ENCODE data around the gene ADCYAP1R1. TPM values are rescaled to one million over a fixed set of nuclear protein-coding genes. Genes with fewer than 3 reads are reported as not detected.

The ADCYAP1R1 gene
- total RNA-seq, 1 experiment from 2014 or later = 0.12 TPM

DNA sequence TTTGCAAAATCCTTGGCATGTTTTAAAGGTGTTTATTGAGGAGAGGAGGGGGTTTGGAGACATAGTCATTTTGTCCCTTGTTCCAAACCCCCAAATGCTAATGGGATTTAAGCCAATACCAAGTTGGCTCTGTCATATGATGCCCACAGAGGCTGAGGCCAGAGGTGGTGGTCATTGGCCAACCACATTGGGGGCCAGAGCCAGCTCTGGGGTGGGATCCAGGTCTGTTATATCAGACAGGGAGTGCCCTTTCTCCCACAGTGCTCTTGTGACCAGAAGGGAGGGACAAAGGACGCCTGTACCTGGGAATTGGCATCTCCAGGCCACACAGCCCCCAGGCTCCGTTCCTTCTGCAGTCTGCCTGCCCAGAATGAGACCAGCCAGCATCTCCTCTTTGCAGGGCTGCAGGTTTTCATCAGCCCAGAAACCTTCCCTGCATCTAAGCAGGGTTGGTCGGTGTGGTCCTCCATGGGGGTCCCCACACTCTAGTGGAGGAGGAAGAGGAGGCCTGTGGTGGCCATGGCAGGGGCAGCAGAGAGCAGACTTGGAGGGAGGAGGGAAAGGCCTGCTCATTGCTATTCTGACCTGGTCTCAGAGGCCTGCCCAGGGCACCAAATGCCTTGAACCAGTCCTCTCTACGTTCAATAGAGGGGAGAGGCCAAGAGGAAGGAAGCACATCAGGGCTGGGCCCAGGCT, 17.9 kb downstream of the ADCYAP1R1 start:
- H3K27ac ChIP-seq (ENCODE audit: low read depth, low read length) = no peak overlapping the region
- H4K20me1 ChIP-seq (ENCODE audit: insufficient read depth) = no peaks in the 10 kb centered on the region
- H3K4me3 ChIP-seq (replicated peaks in 1 of 2; ENCODE audit: low read depth in 1 of 2, low read length in 2 of 2) = no peak overlapping the region
- no peak overlapping the region for H2AFZ ChIP-seq (ENCODE audit: low read depth, low read length, poor library complexity, severe bottlenecking)
- intact Hi-C loops (cut with micrococcal nuclease) = no loop called here
- no peak overlapping the region for H3K9ac ChIP-seq (ENCODE audit: low read length)
- ChIA-PET RAD21 (ENCODE audit: low non-redundant PET in 1 of 2, low total read pairs in 2 of 2, uncharacterized antibody in 2 of 2, unreplicated experiment in 2 of 2) (no interaction called here), POLR2A (no interaction called here), CTCF (no interaction called here)
- no peaks in the 10 kb centered on the region for H3K4me1 ChIP-seq (ENCODE audit: control insufficient read depth in 1 of 2, insufficient read depth in 2 of 2, low read length in 2 of 2)
- no peak overlapping the region for H3K4me2 ChIP-seq (ENCODE audit: low read length)
- no peak for TF ChIP-seq ELF1 (IDR thresholded peaks at IDR 0.05; ENCODE audit: borderline replicate concordance, low read depth)
- TF ChIP-seq ZNF274 (IDR thresholded peaks at IDR 0.05; ENCODE audit: low read depth, low read length) = no peak
- no peak for TF ChIP-seq POLR2AphosphoS5 (IDR thresholded peaks at IDR 0.05; ENCODE audit: low read depth, low read length)
- ATAC-seq = no peak
- no peaks in the 10 kb centered on the region for H3K9me2 ChIP-seq (ENCODE audit: insufficient read depth)
- BruUV-seq (replicated peaks) = no TSS peak
- H3K79me2 ChIP-seq (ENCODE audit: insufficient read depth, low read length) = no peaks in the 10 kb centered on the region
- no peaks in the 10 kb centered on the region for H3K9me3 ChIP-seq (ENCODE audit: control insufficient read depth in 1 of 2, insufficient read depth in 1 of 2, low read depth in 1 of 2, low read length in 2 of 2)
- H3K36me3 ChIP-seq (ENCODE audit: control insufficient read depth in 1 of 2, insufficient read depth in 2 of 2, low read length in 2 of 2) = no peaks in the 10 kb centered on the region
- no peak for DNase-seq (ENCODE audit: low read depth, low spot score)
- H3K27me3 ChIP-seq (ENCODE audit: insufficient read depth, low read length) = peaks cover 18% of the 10 kb centered on the region

- ChIA-PET RAD21 (ENCODE audit: low non-redundant PET in 1 of 2, low total read pairs in 2 of 2, uncharacterized antibody in 2 of 2, unreplicated experiment in 2 of 2) (no interaction called here), POLR2A (no interaction called here), CTCF (no interaction called here)
- intact Hi-C loops (cut with micrococcal nuclease) = no loop called here
- ATAC-seq (no peak), DNase-seq (ENCODE audit: low read depth, low spot score) (no peak)
- H3K9me2 ChIP-seq (ENCODE audit: insufficient read depth) = no peaks in the 10 kb centered on the region
- no peaks in the 10 kb centered on the region for H3K36me3 ChIP-seq (ENCODE audit: control insufficient read depth in 1 of 2, insufficient read depth in 2 of 2, low read length in 2 of 2)
- no peaks in the 10 kb centered on the region for H3K9me3 ChIP-seq (ENCODE audit: control insufficient read depth in 1 of 2, insufficient read depth in 1 of 2, low read depth in 1 of 2, low read length in 2 of 2)
- H2AFZ ChIP-seq (ENCODE audit: low read depth, low read length, poor library complexity, severe bottlenecking) = no peak overlapping the region
- H3K4me3 ChIP-seq (replicated peaks in 1 of 2; ENCODE audit: low read depth in 1 of 2, low read length in 2 of 2) = no peak overlapping the region
- BruUV-seq (replicated peaks) = no TSS peak
- no peak overlapping the region for H3K4me2 ChIP-seq (ENCODE audit: low read length)
- no peak overlapping the region for H3K9ac ChIP-seq (ENCODE audit: low read length)
- no peak overlapping the region for H3K27ac ChIP-seq (ENCODE audit: low read depth, low read length)
- TF ChIP-seq TCF7L2 (IDR thresholded peaks at IDR 0.05; ENCODE audit: borderline replicate concordance, extremely low read depth, insufficient read depth, insufficient read length) (no peak), JUND (IDR thresholded peaks at IDR 0.05) (no peak), EZH2phosphoT487 (IDR thresholded peaks at IDR 0.05; ENCODE audit: borderline replicate concordance) (no peak)
- TF ChIP-seq, protein P1, sequence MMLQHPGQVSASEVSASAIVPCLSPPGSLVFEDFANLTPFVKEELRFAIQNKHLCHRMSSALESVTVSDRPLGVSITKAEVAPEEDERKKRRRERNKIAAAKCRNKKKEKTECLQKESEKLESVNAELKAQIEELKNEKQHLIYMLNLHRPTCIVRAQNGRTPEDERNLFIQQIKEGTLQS (IDR thresholded peaks at IDR 0.05) = no peak
- no peaks in the 10 kb centered on the region for H4K20me1 ChIP-seq (ENCODE audit: insufficient read depth)
- no peaks in the 10 kb centered on the region for H3K4me1 ChIP-seq (ENCODE audit: control insufficient read depth in 1 of 2, insufficient read depth in 2 of 2, low read length in 2 of 2)
- peaks cover 24% of the 10 kb centered on the region for H3K27me3 ChIP-seq (ENCODE audit: insufficient read depth, low read length)
- no peaks in the 10 kb centered on the region for H3K79me2 ChIP-seq (ENCODE audit: insufficient read depth, low read length)
These were observed 19.0 kb downstream of the ADCYAP1R1 start for GRCh38 chr7:31070991-31071644.

Data from HCT116 (cell line).